Bronchial epithelial cell (primary cell): ENCODE measurements around the gene MYRF. TPM values are rescaled to one million over a fixed set of nuclear protein-coding genes. Genes with fewer than 3 reads are reported as not detected.
A peak's percentile ranks its signal among the peaks of the same experiment; 100 is the strongest.

Experiments used
- DNase-seq: peaks from one replicate; pipeline ENCODE4 v3.0.0-alpha.2; 2010; ENCODE audit warnings: low read depth
- FAIRE-seq: peaks from 2 replicates; lab custom pipeline; 2011; peaks lifted over from hg19 to GRCh38; lab: Jason Lieb, UNC
- H3K27me3 ChIP-seq: 2 replicates; pipeline ENCODE4 v1.5.1; 2011; ENCODE audit warnings: low read length; ENCODE audit not compliant: control insufficient read depth, insufficient read depth
- H3K36me3 ChIP-seq: 2 replicates; pipeline ENCODE4 v1.5.1; 2011; ENCODE audit warnings: low read length; ENCODE audit not compliant: control insufficient read depth, insufficient read depth
- H3K4me3 ChIP-seq: 2 replicates; pipeline ENCODE4 v1.5.1; 2011; ENCODE audit warnings: mild to moderate bottlenecking, low read depth, low read length, control low read depth
- total RNA-seq: library from RNA; depleted of rRNA; stranded (reverse); fragments of >200 nt; gene quantifications from 2 replicates; pipeline ENCODE4 v1.2.1, GENCODE V29; 2014
- TF ChIP-seq, protein P1 (sequence below): IDR thresholded peaks from 2 replicates; pipeline ENCODE4 v1.5.1; 2011; ENCODE audit warnings: mild to moderate bottlenecking, moderate library complexity, low read length, control low read depth, inconsistent platforms; ENCODE audit not compliant: insufficient read depth, severe bottlenecking

MYRF gene
- total RNA-seq, 1 donor from 2014 or later: under 0.01 TPM

DNA sequence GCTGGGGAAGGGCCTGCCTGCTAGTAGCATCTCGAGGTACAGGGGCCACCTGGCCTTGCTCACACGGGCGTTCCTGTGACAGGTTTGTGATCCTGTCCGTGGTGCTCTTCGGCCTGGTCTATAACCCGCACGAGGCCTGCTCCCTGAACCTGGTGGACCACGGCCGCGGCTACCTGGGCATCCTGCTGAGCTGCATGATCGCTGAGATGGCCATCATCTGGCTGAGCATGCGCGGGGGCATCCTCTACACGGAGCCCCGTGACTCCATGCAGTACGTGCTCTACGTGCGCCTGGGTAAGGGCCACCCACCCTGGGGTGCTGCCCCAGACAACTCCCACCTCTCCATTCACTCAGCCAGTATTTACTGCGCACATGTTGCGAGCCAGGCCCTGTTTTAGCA lies 31.8 kb upstream of the MYRF start:
- FAIRE-seq (no peak), DNase-seq (no peak)
- TF ChIP-seq, protein P1, sequence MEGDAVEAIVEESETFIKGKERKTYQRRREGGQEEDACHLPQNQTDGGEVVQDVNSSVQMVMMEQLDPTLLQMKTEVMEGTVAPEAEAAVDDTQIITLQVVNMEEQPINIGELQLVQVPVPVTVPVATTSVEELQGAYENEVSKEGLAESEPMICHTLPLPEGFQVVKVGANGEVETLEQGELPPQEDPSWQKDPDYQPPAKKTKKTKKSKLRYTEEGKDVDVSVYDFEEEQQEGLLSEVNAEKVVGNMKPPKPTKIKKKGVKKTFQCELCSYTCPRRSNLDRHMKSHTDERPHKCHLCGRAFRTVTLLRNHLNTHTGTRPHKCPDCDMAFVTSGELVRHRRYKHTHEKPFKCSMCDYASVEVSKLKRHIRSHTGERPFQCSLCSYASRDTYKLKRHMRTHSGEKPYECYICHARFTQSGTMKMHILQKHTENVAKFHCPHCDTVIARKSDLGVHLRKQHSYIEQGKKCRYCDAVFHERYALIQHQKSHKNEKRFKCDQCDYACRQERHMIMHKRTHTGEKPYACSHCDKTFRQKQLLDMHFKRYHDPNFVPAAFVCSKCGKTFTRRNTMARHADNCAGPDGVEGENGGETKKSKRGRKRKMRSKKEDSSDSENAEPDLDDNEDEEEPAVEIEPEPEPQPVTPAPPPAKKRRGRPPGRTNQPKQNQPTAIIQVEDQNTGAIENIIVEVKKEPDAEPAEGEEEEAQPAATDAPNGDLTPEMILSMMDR: no peak
- no peaks in the 10 kb centered on the region for H3K36me3 ChIP-seq
- peaks cover 4% of the 10 kb centered on the region for H3K27me3 ChIP-seq
- no peak overlapping the region for H3K4me3 ChIP-seq

DNA sequence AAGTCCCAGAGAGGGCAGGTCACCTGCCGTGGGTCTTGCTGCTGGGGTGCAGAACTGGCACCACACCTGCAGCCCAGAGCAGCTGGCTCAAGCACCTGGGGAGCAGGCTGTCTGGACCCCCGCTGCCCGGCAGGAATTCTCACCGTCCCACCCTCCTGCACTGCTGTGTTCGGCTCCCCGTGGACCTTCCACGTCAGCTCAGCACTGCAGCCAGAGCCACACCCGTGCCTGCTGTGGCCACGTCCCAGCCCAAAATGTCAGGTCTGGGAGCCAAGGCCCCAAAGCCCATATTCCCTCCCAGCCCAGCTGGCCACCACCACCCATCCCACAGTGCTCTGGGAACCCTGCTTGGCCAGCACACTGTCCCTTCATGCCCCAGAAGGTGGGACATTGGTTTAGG lies 28.0 kb upstream of the MYRF start:
- no peaks in the 10 kb centered on the region for H3K27me3 ChIP-seq
- TF ChIP-seq, protein P1: no peak
- no peak overlapping the region for H3K4me3 ChIP-seq
- H3K36me3 ChIP-seq: no peaks in the 10 kb centered on the region
- DNase-seq: no peak
- no peak for FAIRE-seq

DNA sequence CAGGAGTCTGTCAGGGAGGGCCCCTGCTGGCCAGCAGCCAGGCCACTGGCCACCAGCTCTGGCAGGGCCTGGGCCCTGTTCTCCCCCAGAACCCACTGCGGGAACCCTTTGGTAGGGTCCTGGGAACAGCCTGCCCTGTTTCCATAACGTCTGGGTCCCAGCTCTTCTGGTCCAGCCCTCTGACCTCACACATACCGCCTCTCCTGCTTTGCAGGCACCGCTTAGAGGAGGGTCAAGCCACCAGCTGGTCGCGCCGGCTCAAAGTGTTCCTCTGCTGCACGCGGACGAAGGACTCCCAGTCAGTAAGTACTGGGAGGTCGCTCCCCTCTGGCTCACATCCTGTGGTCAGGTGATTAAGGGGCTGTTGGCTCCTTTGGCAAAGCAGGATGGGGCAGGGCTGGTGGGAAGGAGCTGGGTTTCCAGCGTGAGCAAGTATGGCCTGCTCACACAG lies 26.6 kb upstream of the MYRF start:
- DNase-seq: peak; percentile 72
- TF ChIP-seq, protein P1: no peak
- no peak for FAIRE-seq
- Histone ChIP-seq H3K36me3 (no peaks in the 10 kb centered on the region), H3K4me3 (no peak overlapping the region), H3K27me3 (no peaks in the 10 kb centered on the region)

DNA sequence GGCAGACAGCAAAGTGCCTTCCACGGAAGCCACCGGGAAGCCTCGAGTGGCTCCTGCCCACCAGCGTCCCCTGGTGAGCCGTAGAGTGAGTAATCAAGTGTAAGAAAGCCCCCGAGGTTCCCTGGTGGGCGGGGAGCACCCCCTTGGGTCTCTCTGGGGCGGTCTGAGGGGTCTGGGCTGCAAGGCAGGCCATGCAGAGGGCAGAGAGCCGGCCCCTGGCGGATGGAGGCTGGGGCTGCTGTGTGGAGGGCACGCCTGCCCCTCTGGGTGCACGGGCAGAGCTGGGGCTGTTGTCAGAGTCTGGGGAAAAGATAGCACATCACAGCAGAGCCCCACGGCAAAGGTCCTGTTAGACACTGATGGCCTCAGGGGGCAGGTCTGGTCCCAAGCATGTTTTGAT lies 25.7 kb upstream of the MYRF start:
- TF ChIP-seq, protein P1: no peak
- DNase-seq (no peak), FAIRE-seq (no peak)
- Histone ChIP-seq H3K4me3 (no peak overlapping the region), H3K27me3 (no peaks in the 10 kb centered on the region), H3K36me3 (no peaks in the 10 kb centered on the region)

DNA sequence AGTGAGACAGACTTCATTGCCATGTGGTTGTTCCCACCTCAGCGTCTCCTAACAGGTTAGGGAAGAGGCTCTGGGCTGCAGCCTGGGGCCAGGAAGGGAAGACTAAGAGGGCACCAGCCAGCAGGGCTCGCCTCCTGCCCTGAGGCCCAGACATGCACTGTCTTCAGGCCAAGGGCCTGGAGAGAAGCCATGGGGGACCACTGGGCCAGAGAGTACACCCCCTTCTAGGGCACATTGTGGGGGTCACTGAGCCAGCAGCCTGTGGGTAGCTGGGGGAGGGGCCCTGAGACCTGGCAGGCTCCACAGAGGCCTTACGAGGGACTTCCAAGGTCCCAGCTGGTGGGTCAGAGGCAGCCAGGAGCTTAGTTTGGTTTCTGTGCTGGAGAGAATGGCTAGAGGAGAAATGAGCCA lies 25.0 kb upstream of the MYRF start:
- no peaks in the 10 kb centered on the region for H3K27me3 ChIP-seq
- FAIRE-seq: no peak
- no peak overlapping the region for H3K4me3 ChIP-seq
- DNase-seq: no peak
- TF ChIP-seq, protein P1: no peak
- H3K36me3 ChIP-seq: no peaks in the 10 kb centered on the region
